Right lobe of liver (tissue), 6 donors: ENCODE measurements around the gene CFAP251. TPM values are rescaled to one million over a fixed set of nuclear protein-coding genes. Genes with fewer than 3 reads are reported as not detected.
A peak's percentile ranks its signal among the peaks of the same experiment; 100 is the strongest.

Experiments used
- ATAC-seq, 4 donors: fragments of 200-7000 bp; cut with Tn5 transposase; one replicate each; pipeline ENCODE4 v1.9.1; 2020; ENCODE audit warnings: mild to moderate bottlenecking in 4 of 4, moderate library complexity in 4 of 4
- DNase-seq, 3 donors: peaks; one replicate each; pipeline ENCODE4 v3.0.0-alpha.2; 2020
- H3K27ac ChIP-seq, 3 donors: fragments of 200-600 bp; one replicate each; pipeline ENCODE4 v1.8.0; 2022
- H3K27me3 ChIP-seq, 2 donors: fragments of 200-600 bp; one replicate each; pipeline ENCODE4 v1.8.0; 2022
- H3K36me3 ChIP-seq, 4 donors: fragments of 200-600 bp; sonication (generic) in 1 of 4; one replicate each; pipeline versions ENCODE4 v1.5.1 to v1.8.0; 2017 to 2022; ENCODE audit warnings: control low read depth in 1 of 4
- H3K4me1 ChIP-seq, 4 donors: fragments of 200-600 bp; sonication (generic) in 1 of 4; one replicate each; pipeline versions ENCODE4 v1.5.1 to v1.8.0; 2017 to 2022; ENCODE audit warnings: control low read depth in 1 of 4
- H3K4me3 ChIP-seq, 3 donors: fragments of 200-600 bp; one replicate each; pipeline ENCODE4 v1.8.0; 2022
- H3K9me3 ChIP-seq, 4 donors: fragments of 200-600 bp; sonication (generic) in 1 of 4; one replicate each; pipeline versions ENCODE4 v1.5.1 to v1.8.0; 2017 to 2022; ENCODE audit warnings: control low read depth in 1 of 4
- CTCF ChIP-seq, 4 donors: fragments of 200-600 bp in 3 of 4; fragments of 450-650 bp in 1 of 4; IDR thresholded peaks; one replicate each; pipeline versions ENCODE4 v1.5.1 to v1.8.0; 2016 to 2022; ENCODE audit warnings: antibody characterized with exemption in 4 of 4, mild to moderate bottlenecking in 2 of 4
- POLR2A ChIP-seq: fragments of 450-650 bp; IDR thresholded peaks from one replicate; pipeline ENCODE4 v1.6.1; 2017; ENCODE audit warnings: antibody characterized with exemption, mild to moderate bottlenecking
- WGBS: methylation state at CpG from one replicate; pipeline ENCODE4 v1.1.6; 2018; ENCODE audit warnings: low coverage, low lambda C conversion rate; ENCODE audit not compliant: insufficient coverage; ENCODE audit errors: missing lambda C conversion rate; 5-methylcytosine and 5-hydroxymethylcytosine counted together
- intact Hi-C, 2 donors: fragments of 100-400 bp; cut with DNase I; formaldehyde crosslinking; loops; one replicate each; pipeline versions ENCODE4 v1.11.2 to v1.14.1; 2022
- total RNA-seq, 6 experiments: library from RNA; depleted of rRNA in 2 of 6; stranded (reverse); fragments of >200 nt in 2 of 6; fragmentation: NEBNext Ultra II Directional in 3 of 6; extraction: Animal tissue kit (Norgen Biotek cat#: 25700) in 3 of 6; gene quantifications; one replicate each; pipeline versions ENCODE4 v1.1.0 to v1.2.4, GENCODE V29; 2016 to 2023
- donor health status: DM: no; HTN: yes; CAD: no.
- donor health status: DM: no; HTN: no; CAD: no.
- donor health status: DM: no; HTN: no; CAD: no.
- donor health status: DM: no; HTN: yes; CAD: no.
- donor health status: DM: no; HTN: yes; CAD: no.

CFAP251 gene
- total RNA-seq, 6 experiments from 2014 or later, result 1.0 to 6.2 (median 2.4) TPM

- TF ChIP-seq POLR2A (no peak), CTCF (IDR thresholded peaks at IDR 0.05) (no peak)
- no peaks in the 10 kb centered on the region for H3K36me3 ChIP-seq
- WGBS, result 0% methylated on average over 16 of the region's 124 CpGs
- H3K4me3 ChIP-seq, result peak overlapping the region; percentile 47 to 71 (median 70)
- peak overlapping the region; percentile 85 to 98 (median 91) for H3K27ac ChIP-seq
- ATAC-seq, result peak; percentile 6 to 29 (median 24)
- no peaks in the 10 kb centered on the region for H3K27me3 ChIP-seq
- peaks cover 0 to 18% (median 7%) of the 10 kb centered on the region in 4 donors for H3K4me1 ChIP-seq
- intact Hi-C loops, result no loop called here
- no peaks in the 10 kb centered on the region for H3K9me3 ChIP-seq
- peak in 1 of 3 donors; percentile 50 for DNase-seq
Observed at GRCh38 chr12:122022393-122023338, 104.3 kb downstream of the CFAP251 start.

- H3K4me3 ChIP-seq, result peak overlapping the region; percentile 47 to 71 (median 70)
- H3K27ac ChIP-seq, result peak overlapping the region; percentile 85 to 98 (median 91)
- peaks cover 0 to 18% (median 7%) of the 10 kb centered on the region in 4 donors for H3K4me1 ChIP-seq
- ATAC-seq (peak; percentile 77 to 84 (median 82)), DNase-seq (peak; percentile 83 to 94 (median 91))
- H3K9me3 ChIP-seq, result no peaks in the 10 kb centered on the region
- H3K27me3 ChIP-seq, result no peaks in the 10 kb centered on the region
- intact Hi-C loops, result no loop called here
- WGBS, result under 1% methylated on average over 21 of the region's 43 CpGs
- no peak for TF ChIP-seq CTCF (IDR thresholded peaks at IDR 0.05)
- TF ChIP-seq POLR2A, result peak; percentile 84
- H3K36me3 ChIP-seq, result no peaks in the 10 kb centered on the region
Observed at GRCh38 chr12:122023339-122024131, 105.1 kb downstream of the CFAP251 start.

GRCh38 chr12:122024132-122024785, 105.9 kb downstream of the CFAP251 start:
- ATAC-seq (peak; percentile 4 to 32 (median 16)), DNase-seq (peak in 1 of 3 donors; percentile 38)
- WGBS, result 33% methylated on average over 8 of the region's 16 CpGs
- Histone ChIP-seq H3K36me3 (no peaks in the 10 kb centered on the region), H3K4me1 (peaks cover 0 to 18% (median 7%) of the 10 kb centered on the region in 4 donors), H3K4me3 (peak overlapping the region; percentile 15 to 71 (median 70)), H3K27ac (peak overlapping the region; percentile 41 to 98 (median 91)), H3K9me3 (no peaks in the 10 kb centered on the region), H3K27me3 (no peaks in the 10 kb centered on the region)
- TF ChIP-seq CTCF (IDR thresholded peaks at IDR 0.05), result no peak
- no peak for TF ChIP-seq POLR2A
- intact Hi-C loops, result no loop called here

- no peaks in the 10 kb centered on the region for H3K36me3 ChIP-seq
- H3K27me3 ChIP-seq, result no peaks in the 10 kb centered on the region
- 87% methylated on average over 7 of the region's 7 CpGs for WGBS
- intact Hi-C loops, result no loop called here
- no peak for TF ChIP-seq CTCF (IDR thresholded peaks at IDR 0.05)
- no peak overlapping the region for H3K4me3 ChIP-seq
- ATAC-seq, result no peak
- H3K4me1 ChIP-seq, result peaks cover 0 to 14% (median 6%) of the 10 kb centered on the region in 4 donors
- no peaks in the 10 kb centered on the region for H3K9me3 ChIP-seq
- H3K27ac ChIP-seq, result no peak overlapping the region
- no peak for DNase-seq
Observed at GRCh38 chr12:122026706-122027333, 108.4 kb downstream of the CFAP251 start.
